Osteoblast (primary cell): ENCODE data around the gene CGN. TPM values are rescaled to one million over a fixed set of nuclear protein-coding genes. Genes with fewer than 3 reads are reported as not detected.

Experiments
- DNase-seq: peaks from one replicate; pipeline ENCODE4 v3.0.0; 2011; ENCODE audit warnings: low spot score, mixed read lengths; ENCODE audit not compliant: insufficient read length; ENCODE audit errors: missing footprints
- H2AFZ ChIP-seq: 2 replicates; pipeline ENCODE4 v1.6.0; 2011; ENCODE audit warnings: mild to moderate bottlenecking, low read length
- H3K27ac ChIP-seq: 2 replicates; pipeline ENCODE4 v1.5.1; 2011; ENCODE audit warnings: mild to moderate bottlenecking, low read depth, low read length, moderate library complexity
- H3K27me3 ChIP-seq: 2 replicates; pipeline ENCODE4 v1.6.0; 2012; ENCODE audit warnings: mild to moderate bottlenecking, control low read depth, inconsistent platforms, low read length, moderate library complexity; ENCODE audit not compliant: insufficient read depth
- H3K36me3 ChIP-seq: 2 replicates; pipeline ENCODE4 v1.5.1; 2011; ENCODE audit warnings: mild to moderate bottlenecking, low read length, control low read depth, moderate library complexity; ENCODE audit not compliant: insufficient read depth
- H3K4me1 ChIP-seq: 2 replicates; pipeline ENCODE4 v1.5.1; 2011; ENCODE audit warnings: mild to moderate bottlenecking, low read length, control low read depth, moderate library complexity; ENCODE audit not compliant: insufficient read depth
- H3K4me2 ChIP-seq: 2 replicates; pipeline ENCODE4 v1.6.0; 2011; ENCODE audit warnings: mild to moderate bottlenecking, low read length; ENCODE audit not compliant: insufficient read depth
- H3K4me3 ChIP-seq: fragments of 200-600 bp; sonication (generic); 3 replicates; pipeline ENCODE4 v1.5.1; 2012; ENCODE audit warnings: mild to moderate bottlenecking, low read length, inconsistent platforms; ENCODE audit not compliant: insufficient read depth
- H3K79me2 ChIP-seq: 2 replicates; pipeline ENCODE4 v1.6.0; 2012; ENCODE audit warnings: mild to moderate bottlenecking, low read length, control low read depth, inconsistent platforms; ENCODE audit not compliant: insufficient read depth
- H3K9me3 ChIP-seq: 2 replicates; pipeline ENCODE4 v1.5.1; 2011; ENCODE audit warnings: low read depth, low read length, control low read depth
- H4K20me1 ChIP-seq: 2 replicates; pipeline ENCODE4 v1.6.0; 2012; ENCODE audit warnings: mild to moderate bottlenecking, low read length, control low read depth; ENCODE audit not compliant: insufficient read depth
- CTCF ChIP-seq: IDR thresholded peaks from 2 replicates; pipeline ENCODE4 v1.5.1; 2011; ENCODE audit warnings: mild to moderate bottlenecking, low read depth, low read length, moderate library complexity; ENCODE audit errors: extremely low read depth
- total RNA-seq: library from RNA; depleted of rRNA; stranded (reverse); fragments of >200 nt; gene quantifications from 2 replicates; pipeline ENCODE4 v1.2.3, GENCODE V29; 2012

The CGN gene
- total RNA-seq, 1 donor = not detected

GRCh38 chr1:151499365-151499764 lies 11.8 kb upstream of the CGN start:
- Histone ChIP-seq H3K4me2 (no peak overlapping the region), H3K27ac (no peak overlapping the region), H3K27me3 (peaks cover 30% of the 10 kb centered on the region), H4K20me1 (no peaks in the 10 kb centered on the region), H3K4me3 (no peak overlapping the region), H3K36me3 (no peaks in the 10 kb centered on the region), H3K9me3 (no peaks in the 10 kb centered on the region), H2AFZ (no peak overlapping the region), H3K4me1 (peaks cover 7% of the 10 kb centered on the region), H3K79me2 (no peaks in the 10 kb centered on the region)
- no peak for DNase-seq
- TF ChIP-seq CTCF = no peak

- no peak for DNase-seq
- H3K79me2 ChIP-seq = no peaks in the 10 kb centered on the region
- peaks cover 33% of the 10 kb centered on the region for H3K27me3 ChIP-seq
- H2AFZ ChIP-seq = no peak overlapping the region
- H3K4me2 ChIP-seq = no peak overlapping the region
- H3K36me3 ChIP-seq = no peaks in the 10 kb centered on the region
- no peak overlapping the region for H3K4me3 ChIP-seq
- no peaks in the 10 kb centered on the region for H3K9me3 ChIP-seq
- no peaks in the 10 kb centered on the region for H4K20me1 ChIP-seq
- H3K27ac ChIP-seq = no peak overlapping the region
- H3K4me1 ChIP-seq = peaks cover 2% of the 10 kb centered on the region
- no peak for TF ChIP-seq CTCF
Measured at GRCh38 chr1:151499930-151500329, 11.3 kb upstream of the CGN start.

- Histone ChIP-seq H2AFZ (no peak overlapping the region), H4K20me1 (no peaks in the 10 kb centered on the region), H3K4me3 (no peak overlapping the region), H3K4me1 (no peaks in the 10 kb centered on the region), H3K27ac (no peak overlapping the region), H3K79me2 (no peaks in the 10 kb centered on the region), H3K4me2 (no peak overlapping the region), H3K27me3 (peaks cover 40% of the 10 kb centered on the region), H3K9me3 (no peaks in the 10 kb centered on the region), H3K36me3 (no peaks in the 10 kb centered on the region)
- DNase-seq = no peak
- TF ChIP-seq CTCF = peak; percentile 26
Measured at GRCh38 chr1:151501474-151501873, 9.7 kb upstream of the CGN start.

- Histone ChIP-seq H3K27ac (no peak overlapping the region), H3K36me3 (no peaks in the 10 kb centered on the region), H3K79me2 (no peaks in the 10 kb centered on the region), H3K9me3 (no peaks in the 10 kb centered on the region), H3K4me1 (no peaks in the 10 kb centered on the region), H4K20me1 (no peaks in the 10 kb centered on the region), H2AFZ (no peak overlapping the region), H3K27me3 (peaks cover 44% of the 10 kb centered on the region), H3K4me3 (no peak overlapping the region), H3K4me2 (no peak overlapping the region)
- no peak for TF ChIP-seq CTCF
- no peak for DNase-seq
Measured at GRCh38 chr1:151502035-151502700, 9.0 kb upstream of the CGN start.
